ENCODE results near the gene HCFC2.

Gene HCFC2

GRCh38 chr12:104056419-104056972 is 7.8 kb upstream of the HCFC2 start:
- in situ Hi-C loops (cut with HindIII; ENCODE audit: low sequenced_read_pairs) = loop anchor here (5.0 kb wide), 1 partner anchor 36 kb away; no protein-coding TSS in a partner anchor

- in situ Hi-C loops (cut with HindIII; ENCODE audit: low sequenced_read_pairs) = loop anchor here (5.0 kb wide), 1 partner anchor 35 kb away; no protein-coding TSS in a partner anchor
Observed at GRCh38 chr12:104057771-104058197, 6.5 kb upstream of the HCFC2 start.

GRCh38 chr12:104058802-104059201 is 5.5 kb upstream of the HCFC2 start:
- in situ Hi-C loops (cut with HindIII; ENCODE audit: low sequenced_read_pairs) = loop anchor here (5.0 kb wide), 1 partner anchor 33 kb away; no protein-coding TSS in a partner anchor

GRCh38 chr12:104059963-104060362 is 4.4 kb upstream of the HCFC2 start:
- in situ Hi-C loops (cut with HindIII; ENCODE audit: low sequenced_read_pairs) = loop anchor here (5.0 kb wide), 1 partner anchor 32 kb away; no protein-coding TSS in a partner anchor

GRCh38 chr12:104060791-104061190 is 3.5 kb upstream of the HCFC2 start:
- in situ Hi-C loops (cut with HindIII; ENCODE audit: low sequenced_read_pairs) = no loop called here

GRCh38 chr12:104063712-104064030 is 660 bp upstream of the HCFC2 start:
- in situ Hi-C loops (cut with HindIII; ENCODE audit: low sequenced_read_pairs) = no loop called here

- in situ Hi-C loops (cut with HindIII; ENCODE audit: low sequenced_read_pairs) = no loop called here
Observed at GRCh38 chr12:104064842-104065427, 604 bp downstream of the HCFC2 start.

GRCh38 chr12:104072099-104072498 is 7.8 kb downstream of the HCFC2 start:
- in situ Hi-C loops (cut with HindIII; ENCODE audit: low sequenced_read_pairs) = no loop called here

GRCh38 chr12:104073699-104074098 is 9.4 kb downstream of the HCFC2 start:
- in situ Hi-C loops (cut with HindIII; ENCODE audit: low sequenced_read_pairs) = no loop called here

GRCh38 chr12:104079024-104079423 is 14.7 kb downstream of the HCFC2 start:
- in situ Hi-C loops (cut with HindIII; ENCODE audit: low sequenced_read_pairs) = no loop called here

- in situ Hi-C loops (cut with HindIII; ENCODE audit: low sequenced_read_pairs) = no loop called here
Observed at GRCh38 chr12:104080764-104081163, 16.4 kb downstream of the HCFC2 start.

GRCh38 chr12:104083769-104084475 is 19.6 kb downstream of the HCFC2 start:
- in situ Hi-C loops (cut with HindIII; ENCODE audit: low sequenced_read_pairs) = no loop called here

- in situ Hi-C loops (cut with HindIII; ENCODE audit: low sequenced_read_pairs) = loop anchor here (5.0 kb wide), 1 partner anchor 33 kb away; no protein-coding TSS in a partner anchor
Observed at GRCh38 chr12:104090685-104091084, 26.4 kb downstream of the HCFC2 start.

- in situ Hi-C loops (cut with HindIII; ENCODE audit: low sequenced_read_pairs) = loop anchor here (5.0 kb wide), 1 partner anchor 34 kb away; no protein-coding TSS in a partner anchor
Observed at GRCh38 chr12:104091136-104091535, 26.8 kb downstream of the HCFC2 start.

- in situ Hi-C loops (cut with HindIII; ENCODE audit: low sequenced_read_pairs) = loop anchor here (5.0 kb wide), 1 partner anchor 37 kb away; no protein-coding TSS in a partner anchor
Observed at GRCh38 chr12:104094284-104094683, 30.0 kb downstream of the HCFC2 start.

- in situ Hi-C loops (cut with HindIII; ENCODE audit: low sequenced_read_pairs) = no loop called here
Observed at GRCh38 chr12:104095289-104095688, 31.0 kb downstream of the HCFC2 start.

- in situ Hi-C loops (cut with HindIII; ENCODE audit: low sequenced_read_pairs) = no loop called here
Observed at GRCh38 chr12:104097954-104098353, 33.6 kb downstream of the HCFC2 start.

GRCh38 chr12:104105461-104105860 is 41.1 kb downstream of the HCFC2 start:
- in situ Hi-C loops (cut with HindIII; ENCODE audit: low sequenced_read_pairs) = no loop called here

- in situ Hi-C loops (cut with HindIII; ENCODE audit: low sequenced_read_pairs) = no loop called here
Observed at GRCh38 chr12:104106965-104107364, 42.6 kb downstream of the HCFC2 start.

GRCh38 chr12:104108755-104109445 is 44.6 kb downstream of the HCFC2 start:
- in situ Hi-C loops (cut with HindIII; ENCODE audit: low sequenced_read_pairs) = no loop called here

Data from endothelial cell of hepatic sinusoid (primary cell).